ENCODE data around the gene ELAVL3. TPM values are rescaled to one million over a fixed set of nuclear protein-coding genes. Genes with fewer than 3 reads are reported as not detected.
"Not testable (repeated sequence)": the region's sequence is repeated elsewhere in the genome, so short reads cannot be mapped to it uniquely, and the experiment has no call there.

The ELAVL3 gene
- total RNA-seq, 3 donors from 2014 or later = not detected

- TF ChIP-seq POLR2AphosphoS5 (IDR thresholded peaks at IDR 0.05) (no peak), POLR2A (IDR thresholded peaks at IDR 0.05) (no peak)
- TF ChIP-seq, protein P1, sequence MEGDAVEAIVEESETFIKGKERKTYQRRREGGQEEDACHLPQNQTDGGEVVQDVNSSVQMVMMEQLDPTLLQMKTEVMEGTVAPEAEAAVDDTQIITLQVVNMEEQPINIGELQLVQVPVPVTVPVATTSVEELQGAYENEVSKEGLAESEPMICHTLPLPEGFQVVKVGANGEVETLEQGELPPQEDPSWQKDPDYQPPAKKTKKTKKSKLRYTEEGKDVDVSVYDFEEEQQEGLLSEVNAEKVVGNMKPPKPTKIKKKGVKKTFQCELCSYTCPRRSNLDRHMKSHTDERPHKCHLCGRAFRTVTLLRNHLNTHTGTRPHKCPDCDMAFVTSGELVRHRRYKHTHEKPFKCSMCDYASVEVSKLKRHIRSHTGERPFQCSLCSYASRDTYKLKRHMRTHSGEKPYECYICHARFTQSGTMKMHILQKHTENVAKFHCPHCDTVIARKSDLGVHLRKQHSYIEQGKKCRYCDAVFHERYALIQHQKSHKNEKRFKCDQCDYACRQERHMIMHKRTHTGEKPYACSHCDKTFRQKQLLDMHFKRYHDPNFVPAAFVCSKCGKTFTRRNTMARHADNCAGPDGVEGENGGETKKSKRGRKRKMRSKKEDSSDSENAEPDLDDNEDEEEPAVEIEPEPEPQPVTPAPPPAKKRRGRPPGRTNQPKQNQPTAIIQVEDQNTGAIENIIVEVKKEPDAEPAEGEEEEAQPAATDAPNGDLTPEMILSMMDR (IDR thresholded peaks at IDR 0.05) = no peak
- intact Hi-C loops (cut with DNase I; ENCODE audit: low total_unique reads) = no loop called here
- H3K36me3 ChIP-seq = no peaks in the 10 kb centered on the region
- no peaks in the 10 kb centered on the region for H3K4me1 ChIP-seq
- no peak overlapping the region for H3K27ac ChIP-seq
- no peaks in the 10 kb centered on the region for H3K9me3 ChIP-seq
- H3K27me3 ChIP-seq = no peaks in the 10 kb centered on the region
- no peak overlapping the region for H3K4me3 ChIP-seq
- no peak for DNase-seq (ENCODE audit: low spot score in 2 of 2)
Observed at GRCh38 chr19:11457115-11457514, 23.7 kb downstream of the ELAVL3 start.

DNA sequence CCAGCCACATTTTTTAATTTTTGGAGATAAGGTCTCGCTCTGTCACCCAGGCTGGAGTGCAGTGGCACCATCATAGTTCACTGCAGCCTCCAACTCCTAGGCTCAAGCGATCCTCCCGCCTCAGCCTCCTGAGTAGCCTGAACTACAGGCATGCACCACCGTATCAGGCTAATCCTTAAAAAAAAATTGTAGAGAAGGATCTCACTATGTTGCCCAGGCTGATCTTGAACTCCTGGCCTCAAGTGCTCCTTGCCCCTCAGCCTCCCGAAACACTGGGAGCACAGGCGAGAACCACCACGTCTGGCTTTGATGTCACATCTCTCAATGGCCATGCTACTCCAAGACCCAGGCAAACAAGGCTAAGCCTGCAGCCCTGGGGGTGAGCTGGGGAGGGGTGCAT, 24.2 kb downstream of the ELAVL3 start:
- Histone ChIP-seq H3K27me3 (no peaks in the 10 kb centered on the region), H3K9me3 (no peaks in the 10 kb centered on the region), H3K4me1 (no peaks in the 10 kb centered on the region), H3K36me3 (no peaks in the 10 kb centered on the region), H3K4me3 (no peak overlapping the region), H3K27ac (no peak overlapping the region)
- intact Hi-C loops (cut with DNase I; ENCODE audit: low total_unique reads) = no loop called here
- DNase-seq (ENCODE audit: low spot score in 2 of 2) = no peak
- TF ChIP-seq POLR2A (IDR thresholded peaks at IDR 0.05) (no peak), POLR2AphosphoS5 (IDR thresholded peaks at IDR 0.05) (no peak)
- TF ChIP-seq, protein P1 (IDR thresholded peaks at IDR 0.05) = no peak

GRCh38 chr19:11455233-11455554, 25.7 kb downstream of the ELAVL3 start:
- H3K9me3 ChIP-seq; H3K27me3 ChIP-seq; H3K36me3 ChIP-seq; DNase-seq (ENCODE audit: low spot score in 2 of 2); H3K4me3 ChIP-seq; H3K27ac ChIP-seq; intact Hi-C loops (cut with DNase I; ENCODE audit: low total_unique reads); H3K4me1 ChIP-seq: not testable (repeated sequence)

DNA sequence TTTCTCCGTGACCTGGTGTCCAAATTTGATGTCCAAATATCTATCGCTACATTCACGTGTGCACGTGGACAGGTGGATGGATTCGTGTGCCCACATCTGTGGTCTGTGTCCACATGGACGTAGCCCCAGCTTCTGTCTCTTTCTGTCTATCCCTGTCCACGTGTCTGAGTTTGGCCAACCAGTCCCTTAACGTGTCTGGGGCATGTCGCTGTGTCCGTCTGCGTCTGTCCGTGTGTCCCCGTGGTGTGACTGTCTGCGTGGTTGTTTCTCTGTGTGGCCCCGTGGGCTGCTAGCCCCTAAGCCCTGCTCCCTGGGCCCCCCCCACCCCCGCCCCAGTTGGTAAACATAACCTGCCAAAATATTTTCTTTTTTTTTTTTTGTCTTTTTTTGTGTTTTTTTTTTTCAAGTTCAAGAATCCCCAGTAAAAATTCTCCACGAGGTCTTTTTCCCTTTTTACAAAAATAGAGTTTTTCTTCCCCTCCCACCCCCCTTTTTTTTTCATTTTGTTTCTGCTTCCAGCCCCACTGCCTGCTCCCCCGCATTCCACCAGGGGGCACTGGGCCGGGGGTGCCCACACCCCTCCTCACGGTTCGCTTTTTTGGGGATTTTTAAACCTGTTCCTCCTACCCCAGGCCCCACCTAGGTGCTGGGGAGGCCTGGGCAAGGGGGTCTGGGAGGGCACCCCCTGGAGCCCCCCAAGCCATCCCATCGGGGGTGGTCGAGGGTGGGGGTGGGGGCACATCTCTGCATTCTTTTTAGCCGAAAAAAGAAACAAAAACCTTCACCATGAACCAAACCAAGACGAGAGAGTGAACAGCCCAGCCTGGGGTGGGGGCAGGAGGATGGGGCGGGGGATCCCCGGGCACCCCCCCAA, 27.1 kb downstream of the ELAVL3 start:
- DNase-seq (ENCODE audit: low spot score in 2 of 2) = no peak
- intact Hi-C loops (cut with DNase I; ENCODE audit: low total_unique reads) = no loop called here
- H3K9me3 ChIP-seq = no peaks in the 10 kb centered on the region
- no peak overlapping the region for H3K4me3 ChIP-seq
- H3K36me3 ChIP-seq = peaks cover under 1% of the 10 kb centered on the region
- no peak overlapping the region for H3K27ac ChIP-seq
- no peaks in the 10 kb centered on the region for H3K4me1 ChIP-seq
- TF ChIP-seq, protein P1 (IDR thresholded peaks at IDR 0.05) = no peak
- no peak for TF ChIP-seq POLR2AphosphoS5 (IDR thresholded peaks at IDR 0.05)
- no peak for TF ChIP-seq POLR2A (IDR thresholded peaks at IDR 0.05)
- H3K27me3 ChIP-seq = no peaks in the 10 kb centered on the region

GRCh38 chr19:11452620-11453310, 28.1 kb downstream of the ELAVL3 start:
- TF ChIP-seq POLR2AphosphoS5 (IDR thresholded peaks at IDR 0.05) = no peak
- H3K27me3 ChIP-seq = no peaks in the 10 kb centered on the region
- intact Hi-C loops (cut with DNase I; ENCODE audit: low total_unique reads) = no loop called here
- no peaks in the 10 kb centered on the region for H3K9me3 ChIP-seq
- no peaks in the 10 kb centered on the region for H3K4me1 ChIP-seq
- H3K27ac ChIP-seq = no peak overlapping the region
- peaks cover 9% of the 10 kb centered on the region for H3K36me3 ChIP-seq
- DNase-seq (ENCODE audit: low spot score in 2 of 2) = no peak
- H3K4me3 ChIP-seq = no peak overlapping the region
